ENCODE measurements around the gene PLEKHB2.
"Not testable (repeated sequence)": the region's sequence is repeated elsewhere in the genome, so short reads cannot be mapped to it uniquely, and the experiment has no call there.

PLEKHB2 gene

GRCh38 chr2:131148426-131148825 is 43.3 kb downstream of the PLEKHB2 start:
- TF ChIP-seq CTCF (conservative IDR thresholded peaks at IDR 0.05), result peak; percentile 64
- peak overlapping the region; percentile 20 for H3K27ac ChIP-seq

- not testable (repeated sequence) for H3K27ac ChIP-seq
Observed at GRCh38 chr2:131150109-131150508, 45.0 kb downstream of the PLEKHB2 start.

- TF ChIP-seq CTCF (conservative IDR thresholded peaks at IDR 0.05), result no peak
- no peak overlapping the region for H3K27ac ChIP-seq
Observed at GRCh38 chr2:131151398-131151797, 46.3 kb downstream of the PLEKHB2 start.

- no peak overlapping the region for H3K27ac ChIP-seq
- TF ChIP-seq CTCF (conservative IDR thresholded peaks at IDR 0.05), result no peak
Observed at GRCh38 chr2:131152074-131152473, 46.9 kb downstream of the PLEKHB2 start.

- no peak overlapping the region for H3K27ac ChIP-seq
- no peak for TF ChIP-seq CTCF (conservative IDR thresholded peaks at IDR 0.05)
Observed at GRCh38 chr2:131153529-131153928, 48.4 kb downstream of the PLEKHB2 start.

GRCh38 chr2:131154071-131154531 is 49.0 kb downstream of the PLEKHB2 start:
- H3K27ac ChIP-seq, result no peak overlapping the region

GRCh38 chr2:131154647-131155046 is 49.5 kb downstream of the PLEKHB2 start:
- H3K27ac ChIP-seq, result no peak overlapping the region
- no peak for TF ChIP-seq CTCF (conservative IDR thresholded peaks at IDR 0.05)

More at GRCh38 chr2:131154071-131154531, 49.0 kb downstream of the PLEKHB2 start:
- TF ChIP-seq CTCF (conservative IDR thresholded peaks at IDR 0.05), result peak; percentile 86

GRCh38 chr2:131155208-131155855 is 50.2 kb downstream of the PLEKHB2 start:
- no peak overlapping the region for H3K27ac ChIP-seq
- no peak for TF ChIP-seq CTCF (conservative IDR thresholded peaks at IDR 0.05)

All from VCaP (cell line).